GM20431 (cell line): Measurements from ENCODE around the gene LIMS3.
"Not testable (repeated sequence)": the region's sequence is repeated elsewhere in the genome, so short reads cannot be mapped to it uniquely, and the experiment has no call there.

Experiments used
- in situ Hi-C: fragments of 300-500 bp; cut with MseI, MboI; formaldehyde crosslinking; loops from one replicate; pipeline ENCODE4 v1.15.0; 2020; ENCODE audit warnings: low sequenced_read_pairs; ENCODE audit not compliant: unreplicated experiment

Gene LIMS3, protein sequence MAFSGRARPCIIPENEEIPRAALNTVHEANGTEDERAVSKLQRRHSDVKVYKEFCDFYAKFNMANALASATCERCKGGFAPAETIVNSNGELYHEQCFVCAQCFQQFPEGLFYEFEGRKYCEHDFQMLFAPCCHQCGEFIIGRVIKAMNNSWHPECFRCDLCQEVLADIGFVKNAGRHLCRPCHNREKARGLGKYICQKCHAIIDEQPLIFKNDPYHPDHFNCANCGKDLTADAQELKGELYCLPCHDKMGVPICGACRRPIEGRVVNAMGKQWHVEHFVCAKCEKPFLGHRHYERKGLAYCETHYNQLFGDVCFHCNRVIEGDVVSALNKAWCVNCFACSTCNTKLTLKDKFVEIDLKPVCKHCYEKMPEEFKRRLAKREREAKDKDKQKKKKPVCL

DNA sequence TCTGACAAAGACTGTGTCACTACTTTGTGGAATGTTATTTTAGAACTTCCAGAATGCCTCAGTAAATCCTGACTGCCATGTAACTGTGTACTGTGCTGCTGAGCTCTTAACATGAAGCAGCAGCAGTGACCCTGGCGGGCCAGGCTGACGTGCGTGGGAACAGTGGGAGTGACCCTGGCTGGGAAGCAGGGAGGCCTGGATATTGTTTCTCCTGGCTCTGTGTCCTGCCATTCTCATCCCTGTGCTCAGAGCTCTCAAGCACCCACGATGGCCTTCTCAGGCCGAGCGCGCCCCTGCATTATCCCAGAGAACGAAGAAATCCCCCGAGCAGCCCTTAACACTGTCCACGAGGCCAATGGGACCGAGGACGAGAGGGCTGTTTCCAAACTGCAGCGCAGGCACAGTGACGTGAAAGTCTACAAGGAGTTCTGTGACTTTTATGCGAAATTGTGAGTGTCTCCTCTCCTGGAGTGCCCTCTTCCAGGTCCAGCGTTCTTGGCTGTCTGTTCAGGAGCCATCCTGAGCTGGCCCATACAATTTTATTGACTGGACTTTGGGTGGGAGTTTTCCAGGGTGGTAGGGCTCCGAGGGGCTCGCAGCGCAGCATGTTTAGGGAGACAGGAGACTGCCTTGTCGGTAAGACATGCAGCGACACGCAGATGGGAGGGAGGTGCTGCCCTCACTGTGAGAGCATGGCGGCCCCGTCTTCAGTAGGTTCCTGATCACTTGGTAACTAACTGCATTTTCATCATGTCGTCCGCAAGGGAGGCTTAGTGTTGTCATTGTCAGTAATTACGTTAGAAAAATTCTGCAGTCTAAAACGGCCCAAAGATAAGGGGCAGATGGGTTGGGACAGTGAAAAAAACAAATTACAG, at the start of gene LIMS3:
LIMS3 (plus strand) TSS at position 227 of the 875 bp plus-strand sequence; CDS start at position 268, 41 bp downstream.
- in situ Hi-C loops, result not testable (repeated sequence)

DNA sequence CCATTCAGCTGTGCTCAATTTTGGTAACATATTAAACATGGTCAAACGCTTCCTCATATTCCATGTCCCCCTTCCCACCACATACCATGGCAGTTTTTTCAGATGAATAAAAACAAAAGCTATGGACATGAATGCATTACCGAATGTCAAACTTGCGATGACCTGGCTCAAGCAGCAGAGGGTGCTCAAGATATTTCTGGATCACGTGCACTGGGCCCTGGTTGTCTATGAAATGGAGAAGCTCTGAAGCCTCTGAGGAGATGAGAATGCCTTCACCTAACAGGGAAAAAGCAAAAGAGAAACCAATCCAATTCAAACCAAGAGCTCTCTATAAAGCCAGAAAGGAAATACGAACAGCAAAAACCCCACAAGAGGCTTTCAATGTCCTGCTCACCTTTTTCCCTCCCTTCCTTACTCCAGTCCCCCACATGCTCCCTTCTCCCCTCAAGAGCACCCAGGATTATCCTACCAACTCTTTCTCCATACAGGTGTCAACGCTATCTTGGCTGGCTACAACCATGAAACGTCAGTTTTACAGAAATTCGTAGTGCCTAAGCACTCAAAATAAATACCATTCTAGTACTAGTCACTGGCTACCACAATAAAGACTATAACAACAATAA, 27.2 kb upstream of the LIMS3 start:
- in situ Hi-C loops, result not testable (repeated sequence)

DNA sequence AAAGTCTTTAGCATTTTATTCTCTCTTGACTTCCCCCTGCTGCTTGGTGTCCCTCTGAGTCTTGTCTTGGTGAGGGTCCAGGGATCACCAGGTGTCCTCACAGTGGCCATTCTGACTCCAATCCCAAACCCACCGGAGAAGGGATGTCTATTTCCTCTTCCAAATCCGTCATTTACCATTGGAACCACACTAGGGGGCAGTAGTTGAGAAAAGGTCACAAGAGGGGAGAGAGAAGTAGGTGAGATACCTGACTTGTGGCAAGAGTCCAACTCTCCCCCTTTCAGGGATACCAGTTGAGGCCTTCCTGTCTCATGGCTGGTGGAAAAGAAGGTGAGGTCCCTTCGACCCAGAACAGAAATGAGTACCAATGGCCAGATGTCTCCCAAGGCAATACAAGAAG, 21.9 kb upstream of the LIMS3 start:
- in situ Hi-C loops, result not testable (repeated sequence)

DNA sequence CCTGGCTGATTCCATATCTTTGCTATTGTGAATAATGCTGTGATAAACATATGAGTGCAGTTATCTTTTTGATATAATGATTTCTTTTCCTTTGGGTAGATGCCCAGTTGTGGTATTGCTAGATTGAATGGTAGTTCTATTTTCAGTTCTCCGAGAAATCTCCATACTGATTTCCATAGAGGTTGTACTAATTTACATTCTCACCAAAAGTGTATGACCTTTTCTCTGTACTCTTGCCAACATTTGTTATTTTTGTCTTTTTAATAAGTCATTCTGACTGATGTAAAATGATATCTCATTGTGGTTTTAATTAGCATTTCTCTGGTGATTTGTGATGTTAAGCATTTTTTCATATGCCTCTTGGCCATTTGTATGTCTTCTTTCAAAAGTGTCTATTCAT, 16.4 kb upstream of the LIMS3 start:
- in situ Hi-C loops, result not testable (repeated sequence)

DNA sequence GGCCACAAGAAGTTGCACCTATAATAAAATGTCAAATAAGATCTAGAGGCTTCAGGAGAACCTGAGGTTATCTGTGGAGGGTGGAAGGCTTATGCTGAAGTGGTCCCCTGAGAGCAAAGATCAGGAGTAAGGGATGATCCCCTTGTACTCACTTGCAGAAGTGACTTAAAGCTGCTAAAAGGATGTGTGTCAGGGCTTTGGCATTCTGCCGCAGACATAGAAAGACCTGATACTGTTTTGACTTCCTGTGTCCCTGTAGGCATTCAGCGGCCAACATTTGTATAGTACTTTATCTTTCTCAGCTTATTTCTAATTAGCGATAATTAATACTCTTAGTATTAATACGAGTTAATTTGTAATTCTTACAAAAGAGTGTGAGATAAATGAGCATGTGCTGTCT, 10.1 kb upstream of the LIMS3 start:
- in situ Hi-C loops, result not testable (repeated sequence)

DNA sequence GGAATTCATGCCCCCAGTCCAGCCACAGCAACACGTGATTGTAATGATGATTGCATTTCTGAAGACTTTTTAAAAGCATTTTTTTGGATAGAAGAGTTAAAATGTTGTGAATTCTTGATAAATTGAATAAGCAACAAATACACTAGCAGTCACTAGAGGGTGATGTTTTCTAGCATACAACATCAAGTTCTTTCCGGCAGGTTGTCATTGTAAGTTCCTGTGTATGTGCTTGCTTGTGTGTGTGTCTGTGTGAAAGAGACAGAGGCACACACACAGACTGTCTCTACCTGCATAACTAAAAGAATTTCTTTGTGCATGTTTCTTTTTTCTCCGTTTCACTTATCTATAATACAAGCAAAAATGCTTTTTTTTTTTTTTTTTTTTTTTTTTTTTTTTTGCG, 8.6 kb upstream of the LIMS3 start:
- in situ Hi-C loops, result not testable (repeated sequence)

DNA sequence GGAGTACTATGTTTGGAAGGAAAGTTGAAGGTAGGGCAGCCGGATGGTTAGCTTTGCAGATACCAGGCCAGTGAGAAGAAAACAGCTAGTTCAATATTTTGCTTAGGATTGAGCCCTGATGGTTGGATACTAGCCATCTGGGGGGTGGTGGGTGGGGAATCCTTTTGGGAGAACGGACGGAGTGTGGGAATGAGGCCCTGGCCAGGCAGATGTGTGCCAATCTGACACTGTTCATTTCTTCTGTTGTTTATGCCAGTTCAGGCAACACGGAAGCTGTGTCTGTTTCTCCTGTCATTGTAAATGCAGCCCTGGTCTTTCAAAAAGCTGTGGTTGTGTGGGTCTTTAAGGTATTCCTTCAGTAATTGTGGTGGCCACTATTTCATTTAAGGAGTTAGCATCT, 7.5 kb upstream of the LIMS3 start:
- in situ Hi-C loops, result not testable (repeated sequence)

DNA sequence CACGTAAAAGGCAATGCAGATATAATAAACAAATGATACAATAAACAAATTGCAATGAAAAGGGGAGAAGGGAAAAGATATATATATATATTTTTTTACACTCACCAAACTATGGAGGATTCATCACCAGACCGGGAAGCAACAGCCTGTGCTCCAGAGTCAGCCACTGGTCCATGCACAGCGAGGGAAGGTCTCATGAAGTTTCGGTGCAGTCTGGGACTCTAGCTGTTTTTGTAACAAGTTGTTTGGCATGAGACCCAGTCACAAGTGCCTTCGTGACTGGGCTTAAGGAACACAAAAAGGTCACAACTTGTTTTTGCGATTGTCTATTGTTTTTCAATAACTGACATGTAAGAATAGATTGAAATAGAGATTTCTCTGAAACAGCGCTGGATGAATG, 4.8 kb upstream of the LIMS3 start:
- in situ Hi-C loops, result not testable (repeated sequence)

DNA sequence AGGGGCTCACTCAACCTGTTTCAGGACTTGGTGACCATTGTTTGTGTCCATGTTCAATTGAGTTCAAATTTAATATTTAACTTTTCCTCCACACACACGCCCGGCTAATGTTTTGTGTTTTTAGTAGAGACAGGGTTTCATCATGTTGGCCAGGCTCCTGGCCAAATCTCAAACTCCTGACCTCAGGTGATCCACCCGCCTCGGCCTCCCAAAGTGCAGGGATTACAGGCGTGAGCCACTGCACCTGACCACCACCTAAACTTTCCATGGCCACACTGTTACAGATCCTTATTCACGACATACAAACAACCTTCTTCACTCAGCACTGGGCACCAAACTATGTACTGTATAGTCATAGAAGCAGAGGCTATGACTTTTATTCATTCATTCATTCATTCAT, 4.3 kb upstream of the LIMS3 start:
- in situ Hi-C loops, result not testable (repeated sequence)

DNA sequence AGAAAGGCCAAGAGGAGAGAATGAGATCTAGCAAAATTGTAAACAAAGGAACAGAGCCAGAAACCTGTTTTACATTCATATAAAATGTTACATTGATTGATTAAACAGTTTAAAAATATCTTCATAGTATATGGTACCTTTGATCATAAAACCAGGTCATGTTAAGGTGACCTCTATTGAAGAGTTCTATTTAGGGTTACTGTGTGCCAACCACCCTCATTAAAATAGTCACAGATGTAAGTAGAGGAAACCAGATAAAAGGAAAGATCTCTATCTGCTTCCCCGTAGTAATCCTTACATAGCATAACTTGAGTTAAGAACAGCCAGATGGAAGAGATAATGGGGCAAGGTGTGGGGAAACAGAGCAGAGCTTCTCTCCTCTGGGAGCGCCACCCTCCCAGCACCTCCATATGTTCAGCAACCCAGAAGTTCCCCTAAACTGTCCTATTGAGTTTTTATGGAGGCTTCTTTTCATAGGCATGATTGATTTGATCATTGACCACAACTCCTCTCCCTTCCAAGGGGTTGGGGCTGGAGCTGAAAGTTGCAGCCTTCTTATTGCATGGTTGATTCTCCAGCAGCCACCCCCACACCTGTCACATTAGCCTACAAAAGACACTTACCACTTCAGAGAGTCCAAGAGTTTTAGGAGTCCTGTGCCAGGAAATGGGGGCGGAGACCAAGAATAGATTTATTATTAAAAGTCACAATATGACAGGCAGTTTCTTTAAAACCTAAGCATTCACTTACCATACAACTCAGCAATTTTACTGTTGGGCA, 3.2 kb upstream of the LIMS3 start:
- in situ Hi-C loops, result not testable (repeated sequence)

DNA sequence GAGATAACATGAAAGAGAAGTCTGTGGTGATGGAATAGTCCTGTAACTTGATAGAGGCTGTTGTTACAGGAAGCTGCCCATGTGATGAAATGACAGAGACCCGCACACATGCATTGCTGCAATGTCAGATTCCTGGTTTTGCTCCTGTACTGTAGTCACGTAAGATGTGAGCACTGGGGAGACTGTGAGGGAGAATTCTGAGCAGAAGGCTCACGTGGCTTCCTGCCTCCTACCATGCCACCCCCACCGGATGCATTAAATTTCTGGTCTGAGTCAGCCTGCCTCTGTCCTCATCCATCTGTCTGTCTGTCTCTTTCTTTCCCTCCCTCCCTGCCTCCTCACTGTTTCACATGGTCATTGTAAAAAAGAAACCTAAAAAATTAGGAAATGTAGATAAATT, 2.3 kb upstream of the LIMS3 start:
- in situ Hi-C loops, result not testable (repeated sequence)

DNA sequence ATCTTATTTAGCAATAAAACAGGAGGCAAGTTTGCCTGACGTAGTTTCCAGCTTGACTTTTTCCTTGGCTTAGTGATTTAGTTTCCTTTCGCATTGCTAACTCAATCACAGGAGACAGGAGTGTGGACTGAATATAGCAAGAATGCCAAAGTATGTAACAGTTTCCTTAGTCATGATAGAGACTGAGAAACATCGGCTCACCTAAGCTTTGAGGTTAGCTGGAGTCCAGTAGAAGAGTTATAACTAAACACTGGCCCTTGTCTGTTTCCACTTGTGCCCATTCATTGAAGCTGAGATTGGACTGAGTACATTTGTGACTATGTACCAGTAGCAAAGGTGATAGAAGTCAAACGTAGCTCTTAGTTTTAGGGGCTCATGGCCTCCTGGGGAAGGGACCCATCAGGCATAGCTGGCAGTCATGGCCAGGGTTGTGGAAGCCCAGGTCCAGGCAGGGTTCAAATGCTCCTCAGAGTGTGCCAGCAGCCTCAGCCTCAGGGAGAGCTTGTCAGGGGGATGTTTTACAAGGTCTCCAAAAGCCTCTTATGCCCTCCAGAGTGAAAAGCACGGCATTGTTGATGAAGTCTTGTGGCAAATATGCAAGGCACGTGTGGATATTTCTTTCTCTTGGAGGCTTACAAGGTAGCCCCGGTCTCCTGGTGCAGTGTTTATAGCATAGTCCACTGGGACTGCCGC, 573 bp upstream of the LIMS3 start:
- in situ Hi-C loops, result not testable (repeated sequence)

DNA sequence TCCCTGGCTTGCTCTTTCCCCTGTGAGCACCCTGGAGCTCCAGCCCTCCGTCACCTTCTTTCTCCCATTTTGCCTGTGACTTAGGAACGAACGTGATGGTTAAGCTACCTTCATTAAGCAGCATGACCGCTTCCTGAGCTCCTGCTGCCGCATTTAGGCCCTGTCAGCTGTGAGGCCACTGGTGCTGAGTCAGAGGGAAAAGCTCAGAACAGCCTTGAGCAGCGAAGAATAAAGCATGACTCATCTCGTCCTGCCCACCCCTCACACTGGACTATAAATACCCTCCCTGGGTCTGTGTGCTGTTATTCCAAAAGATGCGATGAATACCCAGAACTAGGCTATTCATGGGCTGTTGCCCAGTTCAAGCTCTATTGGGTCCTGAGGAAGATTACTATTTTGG, 7.3 kb downstream of the LIMS3 start:
- in situ Hi-C loops, result not testable (repeated sequence)

DNA sequence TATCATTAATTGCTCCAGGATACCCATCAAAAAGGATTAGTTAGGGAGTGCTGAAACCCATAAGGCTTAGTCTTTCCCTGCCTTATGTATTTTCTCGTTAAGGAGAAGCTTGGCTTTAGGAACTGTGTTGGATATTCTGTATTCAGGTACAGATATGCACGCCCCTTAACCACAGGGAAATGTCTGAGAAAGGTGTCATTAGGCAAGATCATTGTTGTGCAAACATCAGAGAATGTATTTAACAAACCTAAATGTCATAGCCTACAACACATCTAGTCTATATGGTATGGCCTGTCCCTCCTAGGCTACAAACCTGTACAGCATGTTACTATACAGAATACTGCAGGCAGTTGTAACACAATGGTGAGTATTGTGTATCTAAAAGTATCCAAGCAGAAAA, 10.1 kb downstream of the LIMS3 start:
- in situ Hi-C loops, result not testable (repeated sequence)

DNA sequence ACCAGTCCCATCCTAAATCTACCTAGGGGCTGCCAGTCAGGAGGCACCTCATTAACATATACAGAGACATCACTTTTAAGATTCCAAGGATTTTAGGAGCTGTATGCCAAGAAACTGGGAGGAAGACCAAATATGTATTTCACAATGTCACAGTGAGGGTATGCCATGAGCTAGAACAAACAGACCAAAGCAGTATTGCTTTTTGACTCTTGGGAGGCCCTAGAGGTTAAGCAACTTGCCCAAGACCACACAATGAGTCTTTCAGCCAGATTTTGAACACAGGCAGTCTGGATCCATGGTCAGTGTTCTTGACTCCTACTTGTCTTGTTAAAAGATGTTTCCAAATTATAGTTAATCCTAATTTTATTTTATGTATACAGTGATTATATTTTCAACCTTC, 12.3 kb downstream of the LIMS3 start:
- in situ Hi-C loops, result not testable (repeated sequence)

DNA sequence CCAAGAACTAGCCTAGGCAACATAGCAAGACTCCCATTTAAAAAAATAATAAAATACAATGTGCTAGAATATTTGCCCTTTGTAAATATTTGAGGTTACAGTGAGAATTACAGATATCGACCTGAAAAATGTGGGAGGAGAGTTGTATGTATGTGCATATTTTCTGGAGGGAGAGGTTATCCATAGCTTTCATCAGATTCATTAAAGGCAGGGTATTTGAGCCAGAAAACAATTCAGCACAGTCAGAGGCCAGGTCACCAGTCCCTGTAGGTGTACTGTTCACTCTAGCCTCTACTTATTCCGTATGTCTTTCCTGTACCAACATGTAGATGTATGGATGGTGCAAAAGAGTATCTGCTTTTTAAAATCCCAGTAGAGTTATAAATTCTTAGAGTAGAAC, 15.4 kb downstream of the LIMS3 start:
- in situ Hi-C loops, result not testable (repeated sequence)

DNA sequence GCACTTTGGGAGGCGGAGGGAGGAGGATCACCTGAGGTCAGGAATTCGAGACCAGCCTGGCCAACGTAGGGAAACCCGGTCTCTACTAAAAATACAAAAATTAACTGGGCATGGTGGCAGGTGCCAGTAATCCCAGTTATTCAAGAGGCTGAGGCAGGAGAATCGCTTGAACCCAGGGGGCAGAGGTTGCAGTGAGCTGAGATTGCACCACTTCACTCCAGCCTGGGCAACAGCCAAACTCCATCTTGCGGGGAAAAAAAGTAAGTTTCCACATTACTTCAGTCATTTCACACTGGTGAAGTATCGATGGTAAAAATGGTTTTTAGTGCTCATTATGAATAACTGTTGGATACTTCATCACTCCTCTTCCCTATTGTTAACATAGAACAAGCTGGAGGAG, 16.1 kb downstream of the LIMS3 start:
- in situ Hi-C loops, result not testable (repeated sequence)

DNA sequence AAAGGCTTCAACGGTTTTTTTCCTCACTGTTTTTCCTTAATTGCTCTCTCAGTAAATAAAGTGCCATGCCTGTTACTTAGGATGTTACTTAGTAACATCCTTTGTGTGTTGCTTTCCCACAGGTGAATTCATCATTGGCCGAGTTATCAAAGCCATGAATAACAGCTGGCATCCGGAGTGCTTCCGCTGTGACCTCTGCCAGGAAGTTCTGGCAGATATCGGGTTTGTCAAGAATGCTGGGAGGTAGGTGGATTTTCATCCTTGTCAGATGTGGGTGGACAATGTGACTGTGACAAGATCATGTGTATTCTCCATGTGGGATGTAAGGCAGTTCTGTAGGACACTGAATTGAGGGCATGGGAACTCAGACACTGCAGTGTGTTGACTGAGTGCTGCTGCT, 17.3 kb downstream of the LIMS3 start:
- in situ Hi-C loops, result not testable (repeated sequence)

DNA sequence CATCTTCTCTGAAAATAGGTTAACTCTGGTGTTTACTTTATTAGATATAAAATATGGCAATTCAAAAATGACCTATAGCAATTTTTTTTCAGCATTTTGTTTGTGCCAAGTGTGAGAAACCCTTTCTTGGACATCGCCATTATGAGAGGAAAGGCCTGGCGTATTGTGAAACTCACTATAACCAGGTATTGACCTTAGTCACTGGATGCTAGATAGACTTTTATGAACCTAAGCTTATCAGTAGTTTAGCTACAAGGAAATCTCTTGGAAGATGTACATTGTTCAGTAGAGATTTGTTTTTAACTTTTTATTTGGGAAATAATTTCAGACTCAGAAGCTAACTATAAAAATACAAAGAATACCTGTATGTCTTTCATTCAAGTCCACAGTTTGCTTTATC, 21.7 kb downstream of the LIMS3 start:
- in situ Hi-C loops, result not testable (repeated sequence)
